ENCODE data around the gene G6PD. TPM values are rescaled to one million over a fixed set of nuclear protein-coding genes. Genes with fewer than 3 reads are reported as not detected.
"Not testable (repeated sequence)": the region's sequence is repeated elsewhere in the genome, so short reads cannot be mapped to it uniquely, and the experiment has no call there.

The G6PD gene
- 10 to 100 TPM; 35.4 to 74.3 (median 52.7) TPM for total RNA-seq
- 1 to 10 TPM; 3.9 to 6.2 TPM for polyA plus RNA-seq
- 34.5 reads per million, percentile 63 among the genes with 10 or more reads in this experiment for total RNA-seq

- no peaks in the 10 kb centered on the region for H3K27me3 Mint-ChIP-seq
- ATAC-seq (peak; percentile 77), DNase-seq (peak in 5 of 9 donors; percentile 75 to 87 (median 86))
- intact Hi-C loops (cut with micrococcal nuclease), result loop anchor here (1.0 kb wide), 4 partner anchors 30 to 752 kb away; partner anchors contain the start of genes FAM3A (in 2 of the 2), HCFC1 (in 1 of the 2), IDH3G (in 1 of the 2) and SSR4 (in 1 of the 2)
- Histone ChIP-seq H3K9me3 (ENCODE audit: control insufficient read depth in 2 of 3, low read length in 3 of 3) (no peaks in the 10 kb centered on the region), H3K36me3 (ENCODE audit: control insufficient read depth in 2 of 3, insufficient read depth in 3 of 3, low read length in 3 of 3) (no peaks in the 10 kb centered on the region), H3K27ac (ENCODE audit: low read depth, low read length) (peak within 1 kb of the TSS; percentile 93), H3K27me3 (ENCODE audit: control insufficient read depth in 2 of 2, insufficient read depth in 2 of 2, low read length in 2 of 2) (no peaks in the 10 kb centered on the region), H3K4me3 (ENCODE audit: low read length) (peak within 1 kb of the TSS; percentile 75), H3K4me1 (ENCODE audit: control insufficient read depth in 2 of 2, insufficient read depth in 2 of 2, low read length in 2 of 2) (peaks cover 29 to 51% of the 10 kb centered on the region in 2 donors)
- ChIA-PET CTCF (interaction anchor here (0.6 kb wide), 2 partner anchors 296 to 529 kb away, joined by 3 to 5 read pairs; no protein-coding TSS in a partner anchor), POLR2A (interaction anchor here (0.6 to 2.9 kb wide), 8 partner anchors 19 to 545 kb away, joined by 3 to 9 read pairs (median 3); partner anchors contain the start of genes EMD, FAM3A, RPL10 and SLC10A3)
- H3K4me1 Mint-ChIP-seq, result peaks cover 21 to 58% (median 40%) of the 10 kb centered on the region in 7 donors
- peaks cover 0 to 25% (median 3%) of the 10 kb centered on the region in 5 donors for H3K36me3 Mint-ChIP-seq
- peak within 1 kb of the TSS; percentile 84 to 98 (median 90) for H3K4me3 Mint-ChIP-seq
- peak within 1 kb of the TSS; percentile 88 to 97 (median 93) for H3K27ac Mint-ChIP-seq
- H3K9me3 Mint-ChIP-seq, result no peaks in the 10 kb centered on the region
Observed at GRCh38 chrX:154546354-154547244, at the start of gene G6PD. Gene G6PD (minus strand): TSS chrX:154546846. CDS start chrX:154546155, 691 bp downstream.

- no peak overlapping the region for H3K27ac Mint-ChIP-seq
- peaks cover 0 to 13% (median 2%) of the 10 kb centered on the region in 11 donors for H3K9me3 Mint-ChIP-seq
Observed at GRCh38 chrX:154595559-154596249, 49.1 kb upstream of the G6PD start.

GRCh38 chrX:154594491-154594890 is 47.8 kb upstream of the G6PD start:
- ChIA-PET POLR2A (no interaction called here), CTCF (no interaction called here)
- Histone ChIP-seq H3K9me3 (ENCODE audit: control insufficient read depth in 2 of 3, low read length in 3 of 3) (no peaks in the 10 kb centered on the region), H3K36me3 (ENCODE audit: control insufficient read depth in 2 of 3, insufficient read depth in 3 of 3, low read length in 3 of 3) (no peaks in the 10 kb centered on the region), H3K27ac (ENCODE audit: low read depth, low read length) (no peak overlapping the region), H3K4me1 (ENCODE audit: control insufficient read depth in 2 of 2, insufficient read depth in 2 of 2, low read length in 2 of 2) (peaks cover 0 to 6% of the 10 kb centered on the region in 2 donors), H3K27me3 (ENCODE audit: control insufficient read depth in 2 of 2, insufficient read depth in 2 of 2, low read length in 2 of 2) (no peaks in the 10 kb centered on the region), H3K4me3 (ENCODE audit: low read length) (no peak overlapping the region)
- ATAC-seq (no peak), DNase-seq (no peak)
- H3K9me3 Mint-ChIP-seq, result peaks cover 0 to 13% (median 2%) of the 10 kb centered on the region in 11 donors
- H3K4me1 Mint-ChIP-seq, result peaks cover 0 to 7% (median 0%) of the 10 kb centered on the region in 7 donors
- peaks cover 0 to 4% (median 0%) of the 10 kb centered on the region in 5 donors for H3K36me3 Mint-ChIP-seq
- peaks cover 0 to 12% (median 0%) of the 10 kb centered on the region in 5 donors for H3K27me3 Mint-ChIP-seq
- intact Hi-C loops (cut with micrococcal nuclease), result no loop called here
- H3K27ac Mint-ChIP-seq, result no peak overlapping the region
- H3K4me3 Mint-ChIP-seq, result no peak overlapping the region

More at GRCh38 chrX:154595559-154596249, 49.1 kb upstream of the G6PD start:
- intact Hi-C loops (cut with micrococcal nuclease), result no loop called here
- no peak overlapping the region for H3K27ac ChIP-seq (ENCODE audit: low read depth, low read length)
- ChIA-PET CTCF (no interaction called here), POLR2A (no interaction called here)
- Mint-ChIP-seq H3K4me3 (no peak overlapping the region), H3K4me1 (peaks cover 0 to 7% (median 0%) of the 10 kb centered on the region in 7 donors), H3K27me3 (peaks cover 0 to 12% (median 0%) of the 10 kb centered on the region in 5 donors), H3K36me3 (peaks cover 0 to 4% (median 0%) of the 10 kb centered on the region in 5 donors)
- DNase-seq (no peak), ATAC-seq (no peak)
- H3K4me1 ChIP-seq (ENCODE audit: control insufficient read depth in 2 of 2, insufficient read depth in 2 of 2, low read length in 2 of 2), result peaks cover 0 to 6% of the 10 kb centered on the region in 2 donors
- no peak overlapping the region for H3K4me3 ChIP-seq (ENCODE audit: low read length)
- H3K27me3 ChIP-seq (ENCODE audit: control insufficient read depth in 2 of 2, insufficient read depth in 2 of 2, low read length in 2 of 2), result no peaks in the 10 kb centered on the region
- no peaks in the 10 kb centered on the region for H3K9me3 ChIP-seq (ENCODE audit: control insufficient read depth in 2 of 3, low read length in 3 of 3)
- no peaks in the 10 kb centered on the region for H3K36me3 ChIP-seq (ENCODE audit: control insufficient read depth in 2 of 3, insufficient read depth in 3 of 3, low read length in 3 of 3)

- intact Hi-C loops (cut with micrococcal nuclease), result no loop called here
- no peaks in the 10 kb centered on the region for H3K36me3 ChIP-seq (ENCODE audit: control insufficient read depth in 2 of 3, insufficient read depth in 3 of 3, low read length in 3 of 3)
- Mint-ChIP-seq H3K27ac (no peak overlapping the region), H3K4me3 (no peak overlapping the region), H3K9me3 (peaks cover 0 to 13% (median 2%) of the 10 kb centered on the region in 11 donors), H3K4me1 (peaks cover 0 to 7% (median 0%) of the 10 kb centered on the region in 7 donors), H3K36me3 (peaks cover 0 to 4% (median 0%) of the 10 kb centered on the region in 5 donors), H3K27me3 (peaks cover 0 to 12% (median 0%) of the 10 kb centered on the region in 5 donors)
- H3K9me3 ChIP-seq (ENCODE audit: control insufficient read depth in 2 of 3, low read length in 3 of 3), result no peaks in the 10 kb centered on the region
- peaks cover 0 to 6% of the 10 kb centered on the region in 2 donors for H3K4me1 ChIP-seq (ENCODE audit: control insufficient read depth in 2 of 2, insufficient read depth in 2 of 2, low read length in 2 of 2)
- no peaks in the 10 kb centered on the region for H3K27me3 ChIP-seq (ENCODE audit: control insufficient read depth in 2 of 2, insufficient read depth in 2 of 2, low read length in 2 of 2)
- no peak overlapping the region for H3K27ac ChIP-seq (ENCODE audit: low read depth, low read length)
- no peak for ATAC-seq
- ChIA-PET POLR2A (no interaction called here), CTCF (no interaction called here)
- H3K4me3 ChIP-seq (ENCODE audit: low read length), result no peak overlapping the region
- no peak for DNase-seq
Observed at GRCh38 chrX:154593201-154593600, 46.6 kb upstream of the G6PD start.

GRCh38 chrX:154592505-154592904 is 45.9 kb upstream of the G6PD start:
- CTCF ChIA-PET, result interaction anchor here (1.3 kb wide), 1 partner anchor 124 kb away, joined by 5 read pairs; no protein-coding TSS in a partner anchor
- no peak overlapping the region for H3K27ac Mint-ChIP-seq
- Histone ChIP-seq H3K36me3 (ENCODE audit: control insufficient read depth in 2 of 3, insufficient read depth in 3 of 3, low read length in 3 of 3) (no peaks in the 10 kb centered on the region), H3K4me3 (ENCODE audit: low read length) (no peak overlapping the region), H3K4me1 (ENCODE audit: control insufficient read depth in 2 of 2, insufficient read depth in 2 of 2, low read length in 2 of 2) (peaks cover 0 to 6% of the 10 kb centered on the region in 2 donors), H3K27ac (ENCODE audit: low read depth, low read length) (no peak overlapping the region), H3K9me3 (ENCODE audit: control insufficient read depth in 2 of 3, low read length in 3 of 3) (no peaks in the 10 kb centered on the region), H3K27me3 (ENCODE audit: control insufficient read depth in 2 of 2, insufficient read depth in 2 of 2, low read length in 2 of 2) (no peaks in the 10 kb centered on the region)
- peaks cover 0 to 13% (median 2%) of the 10 kb centered on the region in 11 donors for H3K9me3 Mint-ChIP-seq
- peaks cover 0 to 7% (median 0%) of the 10 kb centered on the region in 7 donors for H3K4me1 Mint-ChIP-seq
- no peak for DNase-seq
- H3K4me3 Mint-ChIP-seq, result no peak overlapping the region
- ATAC-seq, result no peak
- POLR2A ChIA-PET, result no interaction called here
- H3K36me3 Mint-ChIP-seq, result peaks cover 0 to 4% (median 0%) of the 10 kb centered on the region in 5 donors
- intact Hi-C loops (cut with micrococcal nuclease), result no loop called here
- peaks cover 0 to 9% (median 0%) of the 10 kb centered on the region in 5 donors for H3K27me3 Mint-ChIP-seq

- H3K27me3 ChIP-seq (ENCODE audit: control insufficient read depth in 2 of 2, insufficient read depth in 2 of 2, low read length in 2 of 2); H3K36me3 Mint-ChIP-seq; H3K9me3 ChIP-seq (ENCODE audit: control insufficient read depth in 2 of 3, low read length in 3 of 3); H3K4me1 Mint-ChIP-seq; CTCF ChIA-PET; ATAC-seq; POLR2A ChIA-PET; intact Hi-C loops (cut with micrococcal nuclease); H3K27me3 Mint-ChIP-seq; H3K27ac Mint-ChIP-seq; H3K4me3 Mint-ChIP-seq; H3K27ac ChIP-seq (ENCODE audit: low read depth, low read length); DNase-seq; H3K4me3 ChIP-seq (ENCODE audit: low read length); H3K4me1 ChIP-seq (ENCODE audit: control insufficient read depth in 2 of 2, insufficient read depth in 2 of 2, low read length in 2 of 2); H3K36me3 ChIP-seq (ENCODE audit: control insufficient read depth in 2 of 3, insufficient read depth in 3 of 3, low read length in 3 of 3): not testable (repeated sequence)
- H3K9me3 Mint-ChIP-seq, result peaks cover 0 to 13% (median 0%) of the 10 kb centered on the region in 11 donors
Observed at GRCh38 chrX:154590415-154590814, 43.8 kb upstream of the G6PD start.

All from naive thymus-derived CD4-positive, alpha-beta T cell (primary cell).